Glomerular endothelial cell (primary cell): Measurements from ENCODE around the gene ADARB2. TPM values are rescaled to one million over a fixed set of nuclear protein-coding genes. Genes with fewer than 3 reads are reported as not detected.

Experiments used
- DNase-seq: peaks from one replicate; pipeline ENCODE4 v3.0.0-alpha.2; 2011; ENCODE audit warnings: low read depth, low spot score; ENCODE audit errors: extremely low read depth
- total RNA-seq: library from RNA; depleted of rRNA; stranded (reverse); fragments of >200 nt; gene quantifications from 2 replicates; pipeline ENCODE4 v1.2.3, GENCODE V29; 2015

Gene ADARB2
- total RNA-seq, 1 donor from 2014 or later = 0.23 TPM

GRCh38 chr10:1687623-1688150 is 49.6 kb downstream of the ADARB2 start:
- DNase-seq = no peak

- DNase-seq = no peak
Measured at GRCh38 chr10:1687190-1687589, 50.1 kb downstream of the ADARB2 start.

DNA sequence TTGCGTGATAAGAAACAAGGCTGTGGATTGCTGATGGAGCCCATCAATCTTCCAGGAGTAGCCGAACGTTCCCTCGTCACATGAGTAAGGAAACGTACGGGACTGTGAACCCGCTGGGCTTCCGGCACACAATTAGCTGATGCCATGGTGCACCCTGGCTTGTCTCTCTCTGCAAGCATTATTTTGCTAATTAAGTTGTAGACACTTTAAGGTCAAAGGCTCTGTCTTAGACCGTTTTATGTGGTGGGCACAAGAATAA is 50.9 kb downstream of the ADARB2 start:
- DNase-seq = no peak

- no peak for DNase-seq
Measured at GRCh38 chr10:1685699-1686490, 51.4 kb downstream of the ADARB2 start.

GRCh38 chr10:1684991-1685390 is 52.3 kb downstream of the ADARB2 start:
- DNase-seq = no peak

- DNase-seq = no peak
Measured at GRCh38 chr10:1683649-1684048, 53.7 kb downstream of the ADARB2 start.

DNA sequence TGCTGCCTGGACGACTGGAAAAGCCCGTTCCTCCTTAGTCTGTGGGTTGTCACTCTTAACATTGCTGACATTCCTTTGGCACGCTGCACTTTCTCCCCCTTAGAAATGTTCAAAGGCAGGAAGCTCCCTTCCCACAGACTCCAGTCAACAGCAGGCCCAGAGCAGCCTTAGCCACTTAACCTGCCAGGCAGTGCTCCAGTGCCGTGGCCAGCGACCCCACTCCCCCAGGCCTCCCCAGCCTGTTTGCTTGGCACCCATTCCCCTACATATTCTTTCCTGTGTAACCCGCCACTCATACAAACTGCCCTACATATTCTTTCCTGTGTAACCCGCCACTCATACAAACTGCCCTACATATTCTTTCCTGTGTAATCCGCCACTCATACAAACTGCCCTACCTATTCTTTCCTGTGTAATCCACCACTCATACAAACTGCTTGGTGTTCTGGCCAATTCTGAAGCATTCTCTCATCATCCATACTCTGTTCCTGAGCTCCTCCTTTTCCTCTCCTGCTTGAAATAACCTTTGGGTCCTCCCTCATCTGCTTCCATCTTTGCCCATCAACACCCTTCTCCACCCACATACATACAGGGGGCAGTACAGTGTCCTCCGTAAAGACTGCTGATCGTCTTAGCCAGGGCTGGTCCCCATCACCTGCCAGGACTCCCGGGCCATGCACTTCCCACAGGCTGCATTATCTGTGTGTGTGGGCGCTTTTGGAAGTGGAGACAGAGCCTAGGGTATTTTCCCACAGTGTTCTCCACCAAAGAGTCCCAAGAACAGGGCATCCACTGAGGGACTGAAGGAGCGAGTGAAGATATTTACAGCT is 57.3 kb downstream of the ADARB2 start:
- DNase-seq = no peak

DNA sequence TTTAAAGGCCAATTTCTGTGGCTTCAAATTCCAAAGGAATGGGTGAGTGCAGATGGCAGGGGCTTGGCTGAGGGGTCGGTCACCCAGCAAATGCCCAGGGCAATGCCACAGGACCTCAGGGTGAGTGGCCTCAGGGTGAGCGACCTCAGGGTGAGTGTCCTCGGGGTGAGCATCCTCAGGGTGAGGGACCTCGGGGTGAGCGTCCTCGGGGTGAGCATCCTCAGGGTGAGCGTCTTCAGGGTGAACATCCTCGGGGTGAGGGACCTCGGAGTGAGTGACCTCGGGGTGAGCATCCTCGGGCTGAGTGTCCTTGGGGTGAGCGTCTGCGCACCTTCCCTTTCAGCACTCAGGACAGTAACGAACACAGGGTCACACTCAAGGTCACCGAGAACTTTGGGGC is 59.2 kb downstream of the ADARB2 start:
- no peak for DNase-seq

DNA sequence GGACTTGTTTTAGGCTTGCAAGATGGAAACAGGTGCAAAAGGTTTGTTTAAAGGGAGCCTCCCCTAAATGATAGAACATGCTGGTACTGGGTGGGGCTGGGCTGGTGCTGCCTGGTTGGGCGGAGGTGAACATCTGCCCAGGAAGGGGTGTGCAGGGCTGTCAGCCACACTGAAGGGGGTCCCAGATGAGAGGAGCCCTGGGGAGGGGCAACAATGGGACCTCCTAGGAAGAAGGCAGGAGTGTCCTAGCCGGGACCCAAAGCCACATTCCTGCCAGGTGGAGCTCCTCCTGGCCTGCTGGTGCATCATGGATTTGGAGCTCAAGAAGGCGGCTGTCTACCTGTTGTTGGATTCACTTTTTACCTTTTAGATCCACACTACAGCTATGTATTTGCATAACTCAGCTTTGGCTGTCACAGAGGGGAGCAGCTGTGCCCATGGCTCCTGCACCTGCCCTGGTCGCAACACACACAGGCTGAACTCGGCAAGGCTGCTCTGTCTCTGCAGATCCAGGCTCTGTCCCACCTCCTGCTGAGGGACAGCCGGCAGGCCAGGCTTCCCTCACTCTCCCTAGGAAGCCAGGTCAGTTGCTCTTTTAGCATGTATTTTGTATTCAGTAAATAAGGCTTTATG is 59.9 kb downstream of the ADARB2 start:
- no peak for DNase-seq

GRCh38 chr10:1674501-1674900 is 62.8 kb downstream of the ADARB2 start:
- DNase-seq = no peak

DNA sequence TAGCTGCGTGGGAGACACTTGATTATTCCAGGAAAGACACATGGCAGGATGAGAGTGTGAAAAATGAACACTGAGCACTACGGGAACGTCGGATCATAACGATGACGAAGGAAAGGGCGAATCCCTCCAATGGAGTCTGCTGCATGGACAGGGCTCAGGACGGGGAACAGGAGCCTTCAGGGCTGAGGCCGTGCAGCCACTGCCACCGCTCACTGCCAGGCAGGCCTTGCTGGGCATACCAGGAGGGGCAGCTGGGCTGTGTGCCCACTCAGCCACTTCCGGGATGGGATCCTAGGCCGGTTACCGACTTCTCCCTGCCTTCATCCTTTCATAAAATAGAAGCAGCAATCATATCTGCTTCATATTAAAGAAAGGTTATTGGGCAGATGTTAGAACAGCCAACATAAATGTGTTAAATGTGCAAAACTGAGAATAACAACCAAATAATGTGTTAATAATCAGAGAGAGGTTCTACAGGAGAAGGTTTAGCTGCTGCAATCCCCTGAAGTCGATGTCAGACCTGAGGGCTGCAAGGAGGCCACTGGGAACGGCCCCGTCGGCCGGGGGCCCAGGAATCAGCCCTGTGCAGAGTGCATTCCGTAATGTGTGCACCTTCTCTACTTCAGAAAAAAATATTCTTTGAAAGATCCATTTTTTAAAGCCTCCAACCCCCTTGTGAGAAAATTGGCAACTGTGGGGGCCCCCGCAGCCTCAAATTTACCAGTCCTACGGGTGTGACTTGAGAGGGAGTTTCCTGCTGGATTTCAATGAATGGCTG is 63.6 kb downstream of the ADARB2 start:
- no peak for DNase-seq

DNA sequence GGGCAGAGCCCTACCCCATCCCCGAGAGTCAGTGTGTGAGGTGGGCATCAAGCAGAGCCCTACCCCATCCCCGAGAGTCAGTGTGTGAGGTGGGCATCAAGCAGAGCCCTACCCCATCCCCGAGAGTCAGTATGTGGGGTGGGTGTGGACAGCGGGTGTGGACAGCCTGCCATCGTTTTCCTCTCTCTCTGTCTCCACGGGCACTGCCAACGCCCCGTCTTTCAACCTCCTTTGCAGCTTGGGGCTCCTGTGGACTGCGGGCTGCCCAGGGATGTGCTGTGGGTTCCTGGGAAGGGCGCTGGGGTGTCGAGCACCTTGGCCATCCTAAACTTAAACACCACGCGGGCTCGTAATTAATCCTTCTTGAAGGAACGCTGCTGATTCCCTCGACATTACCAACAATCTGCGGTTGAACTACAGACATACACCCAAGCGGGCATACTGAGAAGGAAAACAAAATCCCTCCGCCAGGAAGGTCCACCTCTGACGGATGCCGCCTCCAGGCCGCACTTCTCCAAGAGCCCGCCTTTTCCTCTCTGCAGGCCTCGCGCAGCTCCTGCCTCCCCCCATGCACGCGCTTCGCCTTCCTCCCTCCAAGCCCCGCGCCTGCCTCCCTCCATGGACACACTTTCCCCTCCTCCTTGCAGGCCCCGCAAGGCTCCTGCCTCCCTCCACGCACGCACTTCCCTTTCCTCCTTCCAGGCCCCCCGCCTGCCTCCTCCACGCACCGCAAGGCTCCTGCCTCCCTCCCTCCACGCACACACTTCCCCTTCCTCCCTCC is 65.1 kb downstream of the ADARB2 start:
- DNase-seq = no peak

- DNase-seq = no peak
Measured at GRCh38 chr10:1671366-1672000, 65.8 kb downstream of the ADARB2 start.

GRCh38 chr10:1670541-1671365 is 66.6 kb downstream of the ADARB2 start:
- no peak for DNase-seq

DNA sequence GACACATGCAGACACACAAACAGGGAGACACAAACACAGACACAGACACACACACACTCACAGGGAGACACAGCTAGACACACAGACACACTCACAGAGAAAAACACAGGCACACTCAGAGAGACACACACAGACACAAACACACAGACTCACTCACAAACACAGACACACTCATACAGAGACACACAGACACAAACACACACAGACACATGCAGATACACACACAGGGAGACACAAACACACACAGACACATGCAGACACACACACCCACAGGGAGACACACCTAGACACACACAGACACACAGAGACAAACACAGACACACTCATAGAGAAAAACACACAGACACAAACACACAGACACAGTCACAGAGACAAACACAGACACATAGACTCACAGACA is 67.9 kb downstream of the ADARB2 start:
- DNase-seq = no peak

DNA sequence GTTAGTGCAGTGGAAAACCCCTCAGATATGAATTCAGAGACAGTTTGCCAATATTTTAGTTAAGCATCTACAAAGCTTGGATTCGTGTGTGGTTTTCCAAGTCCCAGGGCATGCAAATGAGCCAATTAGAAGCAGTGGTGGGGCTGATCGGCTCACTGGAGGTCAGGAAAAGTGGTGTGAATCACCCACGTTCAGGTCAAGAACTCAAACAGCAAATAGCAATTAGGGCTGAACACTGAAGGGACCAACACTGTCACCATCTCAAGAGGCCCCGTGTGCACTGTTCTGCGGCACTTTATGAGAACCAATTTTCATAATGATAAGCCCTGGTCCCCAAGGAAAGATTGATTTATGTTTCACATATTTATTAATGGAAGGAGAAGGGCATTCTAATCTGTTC is 68.9 kb downstream of the ADARB2 start:
- DNase-seq = no peak

DNA sequence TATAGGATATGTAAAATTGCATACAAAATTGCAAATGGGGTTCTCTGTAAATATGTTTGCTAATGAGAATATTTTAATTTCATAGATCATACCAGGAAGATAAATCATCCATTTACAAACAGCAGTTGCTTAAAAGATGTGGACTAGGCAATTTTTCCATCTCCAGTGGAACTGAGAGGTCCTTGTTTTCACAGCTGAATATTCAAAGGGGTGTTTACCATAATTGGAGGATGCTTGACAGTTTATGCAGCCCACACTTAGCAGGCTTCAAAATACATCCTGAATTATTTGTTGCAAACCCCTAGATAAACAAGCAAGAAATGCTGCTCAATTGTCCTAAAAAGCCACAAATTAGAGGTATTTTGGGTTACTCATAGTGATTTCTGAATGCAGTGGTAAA is 69.9 kb downstream of the ADARB2 start:
- no peak for DNase-seq

DNA sequence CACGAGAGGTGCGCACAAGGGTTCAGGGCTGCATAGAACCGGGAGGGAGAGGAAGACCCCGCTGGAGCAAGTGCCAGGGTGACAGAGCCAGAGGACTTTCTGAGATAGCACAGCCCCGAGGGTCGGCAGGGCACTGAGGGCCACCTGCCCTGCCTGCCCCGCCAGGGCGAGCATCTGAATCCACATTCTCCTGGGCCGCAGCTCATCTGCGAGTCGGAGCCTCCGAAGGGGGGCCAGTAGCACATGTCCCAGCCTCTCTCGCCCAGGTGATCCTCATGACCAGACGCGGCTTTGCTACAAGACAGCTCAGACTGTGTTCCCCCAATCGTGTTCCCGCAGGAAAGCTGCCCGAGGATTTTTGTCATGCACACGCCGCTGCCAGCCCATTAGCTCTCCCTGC is 71.2 kb downstream of the ADARB2 start:
- DNase-seq = no peak

DNA sequence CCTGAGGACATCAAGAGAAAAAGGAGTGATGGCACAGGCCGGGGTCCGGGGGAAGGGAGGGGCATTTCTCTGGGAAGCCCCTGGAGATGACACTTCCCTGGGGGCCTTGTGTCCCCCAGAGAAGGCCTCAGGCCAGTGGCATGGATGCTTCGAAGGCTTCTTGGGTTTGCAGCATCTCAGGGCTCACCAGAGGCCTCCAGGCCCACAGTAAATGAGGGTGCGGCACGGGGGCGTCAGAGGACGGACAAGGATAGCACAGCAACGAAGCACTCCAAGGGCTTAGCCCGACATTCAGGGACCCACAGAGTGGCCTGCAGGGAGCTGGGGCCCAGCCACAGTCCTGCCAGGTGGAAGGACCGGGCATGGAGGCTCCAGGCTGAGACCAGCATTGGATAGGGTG is 71.6 kb downstream of the ADARB2 start:
- no peak for DNase-seq
